Activated naive CD8-positive, alpha-beta T cell treated with anti-CD3 and anti-CD28 coated beads for 36 hours (primary cell): Measurements from ENCODE around the gene SEC14L5. TPM values are rescaled to one million over a fixed set of nuclear protein-coding genes. Genes with fewer than 3 reads are reported as not detected.

Experiments used
- DNase-seq: peaks from one replicate; pipeline ENCODE4 v3.0.0; 2021
- H3K27ac Mint-ChIP-seq: one replicate; pipeline ENCODE4 v1.8.0; 2022; ENCODE audit warnings: mild to moderate bottlenecking, moderate library complexity, mixed read lengths
- H3K27me3 Mint-ChIP-seq: one replicate; pipeline ENCODE4 v1.8.0; 2022; ENCODE audit warnings: mild to moderate bottlenecking, mixed read lengths
- H3K36me3 Mint-ChIP-seq: one replicate; pipeline ENCODE4 v1.8.0; 2021; ENCODE audit warnings: mild to moderate bottlenecking, mixed read lengths
- H3K4me1 Mint-ChIP-seq: one replicate; pipeline ENCODE4 v1.8.0; 2021; ENCODE audit warnings: mixed read lengths
- H3K4me3 Mint-ChIP-seq: one replicate; pipeline ENCODE4 v1.8.0; 2022; ENCODE audit warnings: mild to moderate bottlenecking, moderate library complexity, mixed read lengths
- H3K9me3 Mint-ChIP-seq: one replicate; pipeline ENCODE4 v1.8.0; 2022; ENCODE audit warnings: mixed read lengths
- total RNA-seq, 2 experiments: library from RNA; stranded (reverse); gene quantifications; one replicate each; pipeline ENCODE4 v1.2.3, GENCODE V29; 2021

SEC14L5 gene
- total RNA-seq, 2 experiments from 2014 or later: 0.04 to 0.10 TPM

GRCh38 chr16:5062051-5062450 is 103.9 kb downstream of the SEC14L5 start:
- no peak for DNase-seq
- no peaks in the 10 kb centered on the region for H3K4me1 Mint-ChIP-seq
- no peaks in the 10 kb centered on the region for H3K9me3 Mint-ChIP-seq
- H3K27me3 Mint-ChIP-seq: no peaks in the 10 kb centered on the region
- H3K36me3 Mint-ChIP-seq: no peaks in the 10 kb centered on the region
- H3K27ac Mint-ChIP-seq: no peak overlapping the region
- no peak overlapping the region for H3K4me3 Mint-ChIP-seq

- H3K27me3 Mint-ChIP-seq: no peaks in the 10 kb centered on the region
- no peak for DNase-seq
- H3K4me3 Mint-ChIP-seq: no peak overlapping the region
- H3K27ac Mint-ChIP-seq: no peak overlapping the region
- no peaks in the 10 kb centered on the region for H3K36me3 Mint-ChIP-seq
- no peaks in the 10 kb centered on the region for H3K4me1 Mint-ChIP-seq
- no peaks in the 10 kb centered on the region for H3K9me3 Mint-ChIP-seq
These were observed 104.9 kb downstream of the SEC14L5 start for GRCh38 chr16:5062790-5063765.

DNA sequence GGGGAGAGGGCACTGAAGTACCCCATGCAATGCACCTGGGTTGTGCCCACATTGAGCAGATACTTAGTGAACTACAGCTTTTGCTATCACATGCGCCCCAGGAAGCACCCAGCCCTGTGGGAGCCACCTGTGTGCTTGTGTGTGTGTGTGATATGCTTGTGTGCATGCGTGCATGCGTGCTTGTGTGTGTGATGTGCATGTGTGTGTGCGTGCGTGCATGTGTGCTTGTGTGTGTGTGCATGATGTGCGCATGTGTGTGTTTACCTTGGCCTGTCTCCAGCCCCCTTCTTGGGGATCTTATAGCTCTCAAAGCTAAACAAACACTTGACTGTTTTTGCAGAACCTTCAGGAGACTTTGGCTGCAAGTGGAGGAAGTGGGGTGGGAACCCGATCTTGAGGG is 106.8 kb downstream of the SEC14L5 start:
- no peak overlapping the region for H3K4me3 Mint-ChIP-seq
- H3K36me3 Mint-ChIP-seq: no peaks in the 10 kb centered on the region
- H3K27ac Mint-ChIP-seq: no peak overlapping the region
- DNase-seq: no peak
- no peaks in the 10 kb centered on the region for H3K27me3 Mint-ChIP-seq
- H3K4me1 Mint-ChIP-seq: no peaks in the 10 kb centered on the region
- no peaks in the 10 kb centered on the region for H3K9me3 Mint-ChIP-seq

GRCh38 chr16:5065326-5065725 is 107.2 kb downstream of the SEC14L5 start:
- H3K27me3 Mint-ChIP-seq: no peaks in the 10 kb centered on the region
- no peak overlapping the region for H3K4me3 Mint-ChIP-seq
- H3K36me3 Mint-ChIP-seq: no peaks in the 10 kb centered on the region
- no peak for DNase-seq
- H3K27ac Mint-ChIP-seq: no peak overlapping the region
- no peaks in the 10 kb centered on the region for H3K9me3 Mint-ChIP-seq
- H3K4me1 Mint-ChIP-seq: no peaks in the 10 kb centered on the region

- Mint-ChIP-seq H3K27me3 (no peaks in the 10 kb centered on the region), H3K27ac (no peak within 1 kb of the TSS), H3K4me1 (peaks cover under 1% of the 10 kb centered on the region), H3K9me3 (no peaks in the 10 kb centered on the region), H3K36me3 (no peaks in the 10 kb centered on the region), H3K4me3 (no peak within 1 kb of the TSS)
- DNase-seq: no peak
These were observed 107.7 kb downstream of the SEC14L5 start, which contains the start of gene C16orf89 for GRCh38 chr16:5065813-5066212. Gene C16orf89, minus strand, starts transcription at chr16:5065956. Its CDS starts 48 bp downstream, at chr16:5065908.

DNA sequence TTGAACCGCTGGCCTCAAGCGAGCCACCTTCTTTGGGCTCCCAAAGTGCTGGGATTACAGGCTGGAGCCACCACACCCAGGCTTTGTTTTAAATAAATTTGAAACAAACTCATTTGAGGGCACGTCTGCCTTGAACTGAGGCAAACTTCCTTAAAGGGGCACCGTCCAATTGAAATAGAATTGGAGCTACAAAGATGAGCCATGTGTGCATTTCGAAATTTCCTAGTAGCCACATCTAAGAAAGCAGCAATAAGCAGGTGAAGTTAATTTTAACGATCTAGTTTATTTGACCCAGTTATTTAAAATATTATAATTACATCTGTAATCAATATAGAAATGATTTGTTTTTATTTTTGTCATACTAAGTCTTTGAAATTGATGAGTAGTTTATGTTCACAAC is 108.4 kb downstream of the SEC14L5 start:
- H3K27me3 Mint-ChIP-seq: no peaks in the 10 kb centered on the region
- peaks cover 1% of the 10 kb centered on the region for H3K9me3 Mint-ChIP-seq
- peaks cover 7% of the 10 kb centered on the region for H3K4me1 Mint-ChIP-seq
- DNase-seq: no peak
- H3K4me3 Mint-ChIP-seq: no peak overlapping the region
- H3K36me3 Mint-ChIP-seq: peaks cover 2% of the 10 kb centered on the region
- H3K27ac Mint-ChIP-seq: no peak overlapping the region

Other genes starting within 250 kb of the SEC14L5 start
- 10 to 100 TPM; 12.1 to 16.1 TPM for gene ANKS3, start 224.1 kb upstream of the SEC14L5 start, total RNA-seq
- under 1 TPM; 0.10 to 0.62 TPM for gene DNAAF8, start 223.8 kb upstream of the SEC14L5 start, total RNA-seq
- 1 to 10 TPM; 7.5 to 9.3 TPM for gene ZNF500, start 191.2 kb upstream of the SEC14L5 start, total RNA-seq
- not detected for gene SEPTIN12, start 170.0 kb upstream of the SEC14L5 start, total RNA-seq
- not detected for gene SMIM22, start 163.0 kb upstream of the SEC14L5 start, total RNA-seq
- 1 to 10 TPM; 3.0 to 3.2 TPM for gene ROGDI, start 155.7 kb upstream of the SEC14L5 start, total RNA-seq
- gene GLYR1, start 111.0 kb upstream of the SEC14L5 start, total RNA-seq: 10 to 100 TPM; 89.4 to 90.0 TPM
- 10 to 100 TPM; 30.1 to 30.7 TPM for gene UBN1, start 110.8 kb upstream of the SEC14L5 start, total RNA-seq
- not detected for gene PPL, start 21.2 kb upstream of the SEC14L5 start, total RNA-seq
- 10 to 100 TPM; 14.7 to 16.4 TPM for gene NAGPA, start 75.6 kb downstream of the SEC14L5 start, total RNA-seq
- not detected for gene C16orf89, start 107.6 kb downstream of the SEC14L5 start, total RNA-seq
- gene ALG1, start 113.5 kb downstream of the SEC14L5 start, total RNA-seq: 10 to 100 TPM; 36.1 to 36.8 TPM
- 10 to 100 TPM; 23.4 to 25.5 TPM for gene EEF2KMT, start 139.5 kb downstream of the SEC14L5 start, total RNA-seq